GM23338 (cell line): ENCODE measurements around the gene RAB3GAP2.

Experiments
- CREB1 ChIP-seq: fragments of 250-450 bp; sonication (Bioruptor Pico); IDR thresholded peaks from 2 replicates; pipeline ENCODE4 v1.5.0; 2020; ENCODE audit warnings: low read depth, mild to moderate bottlenecking, moderate library complexity
- CTCF ChIP-seq, 2 experiments: fragments of 200-600 bp in 1 of 2; sonication (generic) in 1 of 2; conservative IDR thresholded peaks; 2 replicates each; pipeline versions ENCODE4 v1.5.1 to v1.6.1; 2016 to 2017; ENCODE audit warnings: antibody characterized with exemption in 2 of 2, low read depth in 2 of 2, mild to moderate bottlenecking in 2 of 2, moderate library complexity in 1 of 2
- ETS1 ChIP-seq: IDR thresholded peaks from 2 replicates; pipeline ENCODE4 v1.6.1; 2016; ENCODE audit warnings: antibody characterized with exemption
- EZH2 ChIP-seq: fragments of 200-600 bp; sonication (generic); IDR thresholded peaks from one replicate; pipeline ENCODE4 v1.8.0; 2017; ENCODE audit warnings: antibody characterized with exemption, mild to moderate bottlenecking, low read depth; ENCODE audit not compliant: unreplicated experiment
- EZH2phosphoT487 ChIP-seq: fragments of 200-600 bp; sonication (generic); IDR thresholded peaks from one replicate; pipeline ENCODE4 v1.8.1; 2018; ENCODE audit warnings: antibody characterized with exemption; ENCODE audit not compliant: unreplicated experiment
- POLR2AphosphoS5 ChIP-seq: IDR thresholded peaks from 2 replicates; pipeline ENCODE4 v1.6.1; 2016; ENCODE audit warnings: antibody characterized with exemption, low read depth
- REST ChIP-seq: IDR thresholded peaks from one replicate; pipeline ENCODE4 v1.6.1; 2018; ENCODE audit warnings: antibody characterized with exemption; ENCODE audit not compliant: unreplicated experiment
- ZNF331 ChIP-seq: fragments of 250-450 bp; sonication (Bioruptor Pico); IDR thresholded peaks from 2 replicates; pipeline ENCODE4 v1.5.0; 2020; ENCODE audit warnings: low read depth, mild to moderate bottlenecking, moderate library complexity

- no peak for TF ChIP-seq CTCF (conservative IDR thresholded peaks at IDR 0.05; ENCODE audit: low read depth in 2 of 2)
- TF ChIP-seq EZH2: no peak
- no peak for TF ChIP-seq ETS1
- TF ChIP-seq POLR2AphosphoS5: no peak
- no peak for TF ChIP-seq EZH2phosphoT487
- TF ChIP-seq CREB1 (CRISPR knock-in tag): no peak
- no peak for TF ChIP-seq ZNF331
- TF ChIP-seq REST: no peak
These were observed 145.2 kb downstream of the RAB3GAP2 start for GRCh38 chr1:220127076-220127475.
